HL-60 (cell line): ENCODE results near the gene TNRC18.
A peak's percentile ranks its signal among the peaks of the same experiment; 100 is the strongest.

Experiments
- DNase-seq, 2 experiments: peaks; one replicate each; pipeline ENCODE4 v3.0.0-alpha.2; 2010 to 2020; ENCODE audit warnings: low read depth in 1 of 2, low spot score in 1 of 2
- H3K27ac ChIP-seq: fragments of 250-450 bp; sonication (Bioruptor Pico); replicated peaks from 2 replicates; pipeline ENCODE4 v1.5.1; 2020; ENCODE audit warnings: mild to moderate bottlenecking, moderate library complexity
- H3K27me3 ChIP-seq: fragments of 250-450 bp; sonication (Bioruptor Pico); 2 replicates; pipeline ENCODE4 v1.5.1; 2021; ENCODE audit warnings: mild to moderate bottlenecking, moderate library complexity; ENCODE audit not compliant: insufficient read depth, poor library complexity, severe bottlenecking
- H3K4me3 ChIP-seq: replicated peaks from 2 replicates; pipeline ENCODE4 v1.5.1; 2011; ENCODE audit warnings: mild to moderate bottlenecking, control low read depth, low read length; ENCODE audit not compliant: insufficient read depth
- GABPA ChIP-seq: IDR thresholded peaks from 2 replicates; pipeline ENCODE4 v1.6.1; 2012; ENCODE audit warnings: low read depth
- POLR2AphosphoS5 ChIP-seq: IDR thresholded peaks from 2 replicates; pipeline ENCODE4 v1.6.1; 2012; ENCODE audit warnings: low read depth
- REST ChIP-seq: IDR thresholded peaks from 2 replicates; pipeline ENCODE4 v1.6.1; 2012; ENCODE audit warnings: low read depth; ENCODE audit not compliant: insufficient replicate concordance
- SPI1 ChIP-seq: IDR thresholded peaks from 2 replicates; pipeline ENCODE4 v1.6.1; 2012; ENCODE audit warnings: low read depth, mild to moderate bottlenecking, borderline replicate concordance
- TF ChIP-seq, protein P1 (sequence below): IDR thresholded peaks from one replicate; pipeline ENCODE4 v1.5.1; 2011; ENCODE audit warnings: low read length, control low read depth, inconsistent platforms; ENCODE audit not compliant: insufficient read depth

TNRC18 gene

GRCh38 chr7:5388273-5388901 lies 35.2 kb downstream of the TNRC18 start:
- TF ChIP-seq GABPA (no peak), SPI1 (no peak), POLR2AphosphoS5 (no peak), REST (no peak)
- TF ChIP-seq, protein P1, sequence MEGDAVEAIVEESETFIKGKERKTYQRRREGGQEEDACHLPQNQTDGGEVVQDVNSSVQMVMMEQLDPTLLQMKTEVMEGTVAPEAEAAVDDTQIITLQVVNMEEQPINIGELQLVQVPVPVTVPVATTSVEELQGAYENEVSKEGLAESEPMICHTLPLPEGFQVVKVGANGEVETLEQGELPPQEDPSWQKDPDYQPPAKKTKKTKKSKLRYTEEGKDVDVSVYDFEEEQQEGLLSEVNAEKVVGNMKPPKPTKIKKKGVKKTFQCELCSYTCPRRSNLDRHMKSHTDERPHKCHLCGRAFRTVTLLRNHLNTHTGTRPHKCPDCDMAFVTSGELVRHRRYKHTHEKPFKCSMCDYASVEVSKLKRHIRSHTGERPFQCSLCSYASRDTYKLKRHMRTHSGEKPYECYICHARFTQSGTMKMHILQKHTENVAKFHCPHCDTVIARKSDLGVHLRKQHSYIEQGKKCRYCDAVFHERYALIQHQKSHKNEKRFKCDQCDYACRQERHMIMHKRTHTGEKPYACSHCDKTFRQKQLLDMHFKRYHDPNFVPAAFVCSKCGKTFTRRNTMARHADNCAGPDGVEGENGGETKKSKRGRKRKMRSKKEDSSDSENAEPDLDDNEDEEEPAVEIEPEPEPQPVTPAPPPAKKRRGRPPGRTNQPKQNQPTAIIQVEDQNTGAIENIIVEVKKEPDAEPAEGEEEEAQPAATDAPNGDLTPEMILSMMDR: no peak
- H3K4me3 ChIP-seq: no peak overlapping the region
- no peak overlapping the region for H3K27ac ChIP-seq
- no peak for DNase-seq
- H3K27me3 ChIP-seq: no peaks in the 10 kb centered on the region

GRCh38 chr7:5387711-5388245 lies 35.9 kb downstream of the TNRC18 start:
- DNase-seq: no peak
- H3K27ac ChIP-seq: no peak overlapping the region
- TF ChIP-seq, protein P1: no peak
- TF ChIP-seq GABPA (no peak), SPI1 (no peak), REST (no peak), POLR2AphosphoS5 (peak; percentile 17; the same call in 1 of the 2 replicates)
- no peaks in the 10 kb centered on the region for H3K27me3 ChIP-seq
- H3K4me3 ChIP-seq: no peak overlapping the region

GRCh38 chr7:5384618-5385017 lies 39.0 kb downstream of the TNRC18 start:
- no peak overlapping the region for H3K4me3 ChIP-seq
- no peak overlapping the region for H3K27ac ChIP-seq
- no peaks in the 10 kb centered on the region for H3K27me3 ChIP-seq
- TF ChIP-seq REST (no peak), SPI1 (no peak), GABPA (no peak), POLR2AphosphoS5 (no peak)
- TF ChIP-seq, protein P1: no peak
- no peak for DNase-seq
